K562 (cell line): Measurements from ENCODE around the gene TOX2. TPM values are rescaled to one million over a fixed set of nuclear protein-coding genes. Genes with fewer than 3 reads are reported as not detected.

Experiments
- ATAC-seq: fragments of 200-7000 bp; cut with Tn5 transposase; 3 replicates; pipeline ENCODE4 v1.9.1; 2020; ENCODE audit warnings: moderate library complexity
- BruUV-seq: library from RNA; stranded (reverse); fragments of 400-500 nt; replicated peaks from 2 replicates; lab custom pipeline; 2021; lab: Mats Ljungman, UMichigan
- CTCF ChIA-PET: fragments of 300-600 bp; formaldehyde crosslinking; extraction: SDS; loops from one replicate; lab custom pipeline; 2021; ENCODE audit warnings: low intra/inter-chr PET ratio; lab: Yijun Ruan, JAX
- POLR2A ChIA-PET: fragments of 300-600, 350-650 bp; sonication (Branson Sonifier 250); formaldehyde crosslinking; extraction: SDS; loops from one replicate; lab custom pipeline; 2021; ENCODE audit warnings: antibody characterized with exemption, inconsistent platforms; lab: Yijun Ruan, JAX
- DNase-seq, 4 experiments: peaks; one replicate each; pipeline versions ENCODE4 v3.0.0 to v3.0.0-alpha.2; 2011 to 2018; ENCODE audit warnings: low spot score in 3 of 4, mixed read lengths in 3 of 4; ENCODE audit errors: extremely low read depth in 1 of 4
- FAIRE-seq: peaks from 2 replicates; lab custom pipeline; 2011; peaks lifted over from hg19 to GRCh38; lab: Jason Lieb, UNC
- H2AFZ ChIP-seq: 2 replicates; pipeline ENCODE4 v1.6.0; 2011; ENCODE audit warnings: low read depth, low read length, control low read depth, inconsistent platforms
- H3K27ac ChIP-seq: fragments of 200-600 bp; 3 replicates; pipeline ENCODE4 v1.8.0; 2011; ENCODE audit warnings: low read depth, mild to moderate bottlenecking, control low read depth, inconsistent platforms, low read length, moderate library complexity, mixed read lengths; ENCODE audit errors: extremely low read depth
- H3K27me3 ChIP-seq, 2 experiments: fragments of 300-600 bp in 1 of 2; 2 replicates in 1 of 2; 3 replicates in 1 of 2; pipeline versions ENCODE4 v1.6.0 to v1.8.0; 2011; ENCODE audit warnings: inconsistent platforms in 2 of 2, low read length in 2 of 2, mild to moderate bottlenecking in 1 of 2, mixed read lengths in 1 of 2, moderate library complexity in 1 of 2; ENCODE audit not compliant: control insufficient read depth in 2 of 2, insufficient read depth in 2 of 2
- H3K36me3 ChIP-seq: fragments of 300-600 bp; 3 replicates; pipeline ENCODE4 v1.8.0; 2011; ENCODE audit warnings: mild to moderate bottlenecking, low read length, inconsistent platforms; ENCODE audit not compliant: control insufficient read depth, insufficient read depth
- H3K4me1 ChIP-seq, 2 experiments: fragments of 200-600 bp in 1 of 2; replicated peaks in 1 of 2; 2 replicates in 1 of 2; 3 replicates in 1 of 2; pipeline versions ENCODE4 v1.5.1 to v1.8.0; 2011; ENCODE audit warnings: inconsistent platforms in 2 of 2, low read length in 2 of 2, mild to moderate bottlenecking in 1 of 2, mixed read lengths in 1 of 2, moderate library complexity in 1 of 2; ENCODE audit not compliant: control insufficient read depth in 2 of 2, insufficient read depth in 2 of 2
- H3K4me2 ChIP-seq: 2 replicates; pipeline ENCODE4 v1.6.1; 2011; ENCODE audit warnings: low read length, control low read depth, inconsistent platforms, mixed read lengths; ENCODE audit not compliant: insufficient read depth
- H3K4me3 ChIP-seq: fragments of 200-600 bp; sonication (generic), shearing (Covaris generic); 2 replicates; pipeline ENCODE4 v1.5.1; 2016; ENCODE audit warnings: control low read depth, inconsistent platforms
- H3K79me2 ChIP-seq: fragments of 200-600 bp; 3 replicates; pipeline ENCODE4 v1.8.0; 2011; ENCODE audit warnings: low read length, inconsistent platforms; ENCODE audit not compliant: control insufficient read depth, insufficient read depth
- H3K9ac ChIP-seq, 2 experiments: 2 replicates each; pipeline versions ENCODE4 v1.6.0 to v1.6.1; 2011; ENCODE audit warnings: low read depth in 2 of 2, low read length in 2 of 2, control low read depth in 1 of 2, inconsistent platforms in 1 of 2, mild to moderate bottlenecking in 1 of 2, mixed read lengths in 1 of 2; ENCODE audit not compliant: insufficient read depth in 1 of 2
- H3K9me1 ChIP-seq: one replicate; pipeline ENCODE4 v1.6.0; 2011; ENCODE audit warnings: inconsistent platforms, mild to moderate bottlenecking, low read length, moderate library complexity; ENCODE audit not compliant: control insufficient read depth, insufficient read depth
- H3K9me3 ChIP-seq: replicated peaks from 2 replicates; pipeline ENCODE4 v1.5.1; 2011; ENCODE audit warnings: low read depth, low read length, inconsistent platforms; ENCODE audit not compliant: control insufficient read depth, insufficient read depth
- H4K20me1 ChIP-seq: replicated peaks from 2 replicates; pipeline ENCODE4 v1.6.1; 2011; ENCODE audit warnings: low read length, inconsistent platforms, mixed read lengths; ENCODE audit not compliant: control insufficient read depth, insufficient read depth
- CBX2 ChIP-seq: fragments of 200-600 bp; sonication (generic); IDR thresholded peaks from one replicate; pipeline ENCODE4 v1.6.1; 2012; ENCODE audit warnings: mild to moderate bottlenecking, low read length, inconsistent platforms; ENCODE audit not compliant: insufficient read depth, poor library complexity, severe bottlenecking
- CUX1 ChIP-seq: fragments of 200-800 bp; sonication (Bioruptor generic); IDR thresholded peaks from 2 replicates; pipeline ENCODE4 v1.6.1; 2016; ENCODE audit warnings: missing genetic modification characterization, missing compliant biosample characterization
- EHMT2 ChIP-seq: fragments of 450-650 bp; IDR thresholded peaks from 2 replicates; pipeline ENCODE4 v1.6.1; 2018; ENCODE audit warnings: antibody characterized with exemption
- EP400 ChIP-seq: fragments of 450-650 bp; IDR thresholded peaks from 2 replicates; pipeline ENCODE4 v1.6.1; 2017; ENCODE audit warnings: antibody characterized with exemption, mild to moderate bottlenecking, moderate library complexity
- HDAC8 ChIP-seq: fragments of 450-650 bp; IDR thresholded peaks from 2 replicates; pipeline ENCODE4 v1.6.1; 2016; ENCODE audit warnings: mild to moderate bottlenecking, missing genetic modification characterization, moderate library complexity, missing compliant biosample characterization
- MYNN ChIP-seq, 2 experiments: sonication (generic); formaldehyde crosslinking in 1 of 2; IDR thresholded peaks; 2 replicates each; pipeline versions ENCODE4 v1.5.0 to v1.6.1; 2016 to 2020; ENCODE audit warnings: antibody characterized with exemption in 1 of 2, missing genetic modification reagents in 1 of 2
- NCOA2 ChIP-seq, 2 experiments: fragments of 450-650 bp; IDR thresholded peaks; 2 replicates each; pipeline ENCODE4 v1.6.1; 2018; ENCODE audit warnings: mild to moderate bottlenecking in 2 of 2, moderate library complexity in 1 of 2; ENCODE audit not compliant: partially characterized antibody in 2 of 2
- NR2C2 ChIP-seq, 2 experiments: fragments of 200-800 bp in 1 of 2; sonication (Bioruptor generic) in 1 of 2; sonication (generic) in 1 of 2; formaldehyde crosslinking in 1 of 2; IDR thresholded peaks; 2 replicates each; pipeline versions ENCODE4 v1.6.1 to v1.8.0; 2016 to 2022; ENCODE audit warnings: mild to moderate bottlenecking in 1 of 2, missing compliant biosample characterization in 1 of 2, missing genetic modification characterization in 1 of 2, missing genetic modification reagents in 1 of 2
- PKNOX1 ChIP-seq: fragments of 450-650 bp; IDR thresholded peaks from 2 replicates; pipeline ENCODE4 v1.6.1; 2016
- RBM15 ChIP-seq: fragments of 200-400 bp; formaldehyde crosslinking; IDR thresholded peaks from 2 replicates; pipeline ENCODE4 v1.6.1; 2018; ENCODE audit warnings: mild to moderate bottlenecking, low read length, moderate library complexity; ENCODE audit not compliant: insufficient read depth
- STAT5B ChIP-seq: fragments of 250-450 bp; sonication (Bioruptor Pico); IDR thresholded peaks from 2 replicates; pipeline ENCODE4 v1.8.0; 2021; ENCODE audit warnings: mild to moderate bottlenecking, inconsistent platforms
- TCF15 ChIP-seq: fragments of 250-450 bp; sonication (Bioruptor Pico); IDR thresholded peaks from 2 replicates; pipeline ENCODE4 v1.8.0; 2022; ENCODE audit warnings: moderate library complexity, mild to moderate bottlenecking, inconsistent platforms
- ZC3H8 ChIP-seq: fragments of 450-650 bp; IDR thresholded peaks from 2 replicates; pipeline ENCODE4 v1.6.1; 2017
- ZNF175 ChIP-seq: fragments of 200-800 bp; sonication (Bioruptor generic); IDR thresholded peaks from 2 replicates; pipeline ENCODE4 v1.6.1; 2016; ENCODE audit warnings: low read depth, mild to moderate bottlenecking, missing genetic modification characterization, missing compliant biosample characterization
- WGBS: fragments of 100-300 bp; shearing (Covaris generic); methylation state at CpG from one replicate; pipeline ENCODE4 v1.1.6; 2016; ENCODE audit warnings: low coverage, mixed read lengths; ENCODE audit not compliant: insufficient coverage; ENCODE audit errors: missing lambda C conversion rate; 5-methylcytosine and 5-hydroxymethylcytosine counted together
- in situ Hi-C: fragments of 300-500 bp; cut with MboI; formaldehyde crosslinking; loops from 4 replicates; pipeline ENCODE4 v1.15.0; 2018; ENCODE audit warnings: inconsistent platforms, mixed read lengths
- intact Hi-C: fragments of 100-400 bp; cut with micrococcal nuclease; formaldehyde crosslinking; loops from 2 replicates; pipeline ENCODE4 v1.14.2; 2022
- polyA plus RNA-seq, 8 experiments: library from polyadenylated mRNA; depleted of rRNA in 4 of 8; stranded (reverse) in 5 of 8; unstranded in 3 of 8; fragments of >200 nt; fragmentation: Nextera tagmentation in 2 of 8; fragmentation: Illumina TruSeq in 1 of 8; extraction: Ambion mirVana in 2 of 8; extraction: Trizol in 1 of 8; gene quantifications; 2 replicates each; pipeline versions ENCODE4 v1.2.1 to v1.2.3, GENCODE V29; 2011 to 2014; ENCODE audit warnings: inconsistent platforms in 1 of 8, missing spikeins in 1 of 8
- total RNA-seq, 7 experiments: library from RNA; depleted of rRNA in 6 of 7; stranded (reverse); fragments of >200 nt in 6 of 7; fragmentation: Illumina TruSeq in 2 of 7; extraction: Trizol in 2 of 7; gene quantifications; 2 replicates each; pipeline versions ENCODE4 v1.2.1 to v1.2.3, GENCODE V29; 2011 to 2021; ENCODE audit warnings: low replicate concordance in 1 of 7

TOX2 gene
- total and polyA plus RNA-seq, 9 of the 15 experiments (the other 6 are each of a cell fraction or from before 2014, with no cell fraction given) = not detected

- CTCF ChIA-PET = interaction anchor here (1.3 to 3.2 kb wide), 3 partner anchors 154 to 630 kb away, joined by 5 to 28 read pairs (median 12); no protein-coding TSS in a partner anchor
- no TSS peak for BruUV-seq
- Histone ChIP-seq H3K4me3 (no peak overlapping the region), H3K27me3 (peaks cover 16 to 46% of the 10 kb centered on the region in 2 experiments), H3K9me1 (no peaks in the 10 kb centered on the region), H3K4me1 (no peaks in the 10 kb centered on the region), H4K20me1 (peaks cover 6% of the 10 kb centered on the region; the same call in 1 of the 2 replicates), H2AFZ (no peak overlapping the region), H3K9ac (no peak overlapping the region), H3K36me3 (no peaks in the 10 kb centered on the region), H3K4me2 (no peak overlapping the region), H3K79me2 (no peaks in the 10 kb centered on the region), H3K27ac (no peak overlapping the region), H3K9me3 (no peaks in the 10 kb centered on the region)
- in situ Hi-C loops (no loop called here), intact Hi-C loops (no loop called here)
- FAIRE-seq = no peak
- TF ChIP-seq ZC3H8 (no peak), NR2C2 (CRISPR knock-in tag; IDR thresholded peaks at IDR 0.05) (no peak), NR2C2 (tag; IDR thresholded peaks at IDR 0.05) (peak; percentile 39; the same call in 1 of the 2 replicates), CBX2 (no peak), STAT5B (no peak), CUX1 (no peak), ZNF175 (CRISPR knock-in tag) (no peak), TCF15 (no peak), RBM15 (no peak), EHMT2 (no peak), NCOA2 (IDR thresholded peaks at IDR 0.05; ENCODE audit: partially characterized antibody in 2 of 2) (no peak), HDAC8 (no peak), EP400 (no peak), PKNOX1 (peak; percentile 71), MYNN (IDR thresholded peaks at IDR 0.05) (no peak), MYNN (CRISPR knock-in tag; IDR thresholded peaks at IDR 0.05) (no peak)
- 2% methylated on average over 9 of the region's 10 CpGs for WGBS
- no peak for ATAC-seq
- POLR2A ChIA-PET = no interaction called here
- DNase-seq = no peak
These were observed 164.6 kb downstream of the TOX2 start for GRCh38 chr20:44079291-44079690.
